ENCODE results near the gene SLIT3.

DNA sequence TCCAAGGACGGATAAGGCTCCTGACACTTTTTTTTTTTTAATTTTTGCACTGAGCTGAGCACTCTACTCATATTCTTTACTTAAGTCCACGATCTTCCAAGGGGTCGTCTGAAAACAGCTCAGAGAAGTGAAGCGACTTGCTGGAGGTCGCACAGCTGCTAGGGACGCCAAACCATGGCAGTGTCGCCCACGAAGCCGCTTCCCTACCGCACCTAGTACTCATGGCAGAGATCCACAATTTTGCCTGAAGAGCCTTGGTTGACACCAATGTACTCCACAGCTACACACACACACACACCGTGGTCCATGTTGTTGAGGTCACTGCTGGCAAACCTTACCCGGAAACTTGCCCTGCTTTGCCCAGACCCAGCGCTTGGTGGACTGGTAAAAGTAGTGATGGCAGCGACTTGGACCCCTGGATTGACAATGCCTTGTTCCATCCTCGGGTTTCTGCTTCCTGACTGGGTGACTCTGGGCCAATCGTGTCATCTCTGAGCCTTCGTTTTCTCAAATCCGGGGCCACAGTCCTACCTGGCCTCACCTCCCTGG, 521 bp upstream of the SLIT3 start:
- no peak for TF ChIP-seq ZNF347 (CRISPR knock-in tag; IDR thresholded peaks at IDR 0.05; ENCODE audit: low read depth)
- TF ChIP-seq SRSF7 (optimal IDR thresholded peaks at IDR 0.05; ENCODE audit: low read depth, low read length) = no peak
